NB4 (cell line): ENCODE data around the gene KLHDC8A.
"Not testable (repeated sequence)": the region's sequence is repeated elsewhere in the genome, so short reads cannot be mapped to it uniquely, and the experiment has no call there.

Experiments
- DNase-seq: peaks from one replicate; pipeline ENCODE4 v3.0.0; 2010; ENCODE audit warnings: low read depth
- H3K4me3 ChIP-seq: one replicate; pipeline ENCODE4 v1.5.1; 2011; ENCODE audit warnings: mild to moderate bottlenecking, low read depth, low read length, moderate library complexity
- CTCF ChIP-seq: IDR thresholded peaks from one replicate; pipeline ENCODE4 v1.5.1; 2012; ENCODE audit warnings: low read depth, low read length
- MAX ChIP-seq: IDR thresholded peaks from 2 replicates; pipeline ENCODE4 v1.6.1; 2011; ENCODE audit warnings: low read depth, low read length
- MYC ChIP-seq: IDR thresholded peaks from 2 replicates; pipeline ENCODE4 v1.6.1; 2011; ENCODE audit warnings: low read depth, low read length
- POLR2A ChIP-seq: IDR thresholded peaks from 2 replicates; pipeline ENCODE4 v1.6.1; 2011; ENCODE audit warnings: mild to moderate bottlenecking; ENCODE audit not compliant: insufficient read length; ENCODE audit errors: extremely low read depth

The KLHDC8A gene

GRCh38 chr1:205392650-205393049, 35.9 kb upstream of the KLHDC8A start:
- DNase-seq, result no peak
- H3K4me3 ChIP-seq, result no peak overlapping the region
- no peak for TF ChIP-seq POLR2A
- TF ChIP-seq CTCF, result no peak
- TF ChIP-seq MAX, result no peak
- no peak for TF ChIP-seq MYC

GRCh38 chr1:205391386-205391785, 34.7 kb upstream of the KLHDC8A start:
- no peak overlapping the region for H3K4me3 ChIP-seq
- no peak for DNase-seq
- TF ChIP-seq MYC (no peak), POLR2A (no peak), MAX (no peak), CTCF (no peak)

GRCh38 chr1:205387845-205388244, 31.1 kb upstream of the KLHDC8A start:
- TF ChIP-seq CTCF (no peak), MAX (no peak), POLR2A (no peak), MYC (no peak)
- DNase-seq, result no peak
- no peak overlapping the region for H3K4me3 ChIP-seq

GRCh38 chr1:205382990-205383389, 26.3 kb upstream of the KLHDC8A start:
- not testable (repeated sequence) for H3K4me3 ChIP-seq, DNase-seq

GRCh38 chr1:205382561-205382960, 25.8 kb upstream of the KLHDC8A start:
- DNase-seq, result no peak
- no peak overlapping the region for H3K4me3 ChIP-seq
- TF ChIP-seq CTCF (no peak), MAX (no peak), MYC (no peak), POLR2A (no peak)

GRCh38 chr1:205381305-205381704, 24.6 kb upstream of the KLHDC8A start:
- no peak overlapping the region for H3K4me3 ChIP-seq
- TF ChIP-seq MYC, result no peak
- no peak for TF ChIP-seq POLR2A
- no peak for TF ChIP-seq CTCF
- TF ChIP-seq MAX, result no peak
- no peak for DNase-seq
